H1 (cell line): ENCODE results near the gene SATB2. TPM values are rescaled to one million over a fixed set of nuclear protein-coding genes. Genes with fewer than 3 reads are reported as not detected.

Experiments used
- CTCF ChIA-PET: fragments of 300-600 bp; sonication (Branson Sonifier 250); formaldehyde crosslinking; loops from one replicate; lab custom pipeline; 2021; ENCODE audit not compliant: partially characterized antibody; lab: Charles Lee
- POLR2A ChIA-PET: fragments of 300-600 bp; sonication (Branson Sonifier 250); formaldehyde crosslinking; loops from one replicate; lab custom pipeline; 2021; ENCODE audit warnings: inconsistent platforms; ENCODE audit not compliant: partially characterized antibody; lab: Charles Lee
- DNase-seq, 2 experiments: peaks; one replicate each; pipeline versions ENCODE4 v3.0.0 to v3.0.0-alpha.2; 2010 to 2022; ENCODE audit warnings: low spot score in 2 of 2, low read depth in 1 of 2, mixed read lengths in 1 of 2
- FAIRE-seq: peaks from 2 replicates; lab custom pipeline; 2011; peaks lifted over from hg19 to GRCh38; lab: Jason Lieb, UNC
- H2AFZ ChIP-seq: 2 replicates; pipeline ENCODE4 v1.8.1; 2012; ENCODE audit warnings: low read length, inconsistent platforms
- H2AK5ac ChIP-seq: 2 replicates; pipeline ENCODE4 v1.6.1; 2013; ENCODE audit warnings: low read depth, low read length
- H2BK120ac ChIP-seq: replicated peaks from 2 replicates; pipeline ENCODE3; 2013; ENCODE audit warnings: low read depth, low read length, inconsistent platforms
- H2BK12ac ChIP-seq: 2 replicates; pipeline ENCODE4 v1.6.1; 2013; ENCODE audit warnings: low read depth, low read length
- H2BK15ac ChIP-seq: 2 replicates; pipeline ENCODE4 v1.6.1; 2013; ENCODE audit warnings: low read length
- H2BK20ac ChIP-seq: 2 replicates; pipeline ENCODE4 v1.6.1; 2013; ENCODE audit warnings: low read length
- H2BK5ac ChIP-seq: 2 replicates; pipeline ENCODE4 v1.6.1; 2013; ENCODE audit warnings: low read depth, low read length
- H3K14ac ChIP-seq: 2 replicates; pipeline ENCODE4 v1.6.1; 2013; ENCODE audit warnings: inconsistent platforms; ENCODE audit not compliant: insufficient read length
- H3K18ac ChIP-seq: 2 replicates; pipeline ENCODE4 v1.6.1; 2013; ENCODE audit warnings: low read length; ENCODE audit errors: extremely low read depth
- H3K23ac ChIP-seq: 2 replicates; pipeline ENCODE4 v1.6.1; 2013; ENCODE audit warnings: inconsistent platforms; ENCODE audit not compliant: insufficient read length
- H3K23me2 ChIP-seq: 2 replicates; pipeline ENCODE4 v1.6.1; 2013; ENCODE audit warnings: low read depth, low read length
- H3K27ac ChIP-seq: 2 replicates; pipeline ENCODE4 v1.6.1; 2011; ENCODE audit warnings: low read depth, low read length, inconsistent platforms
- H3K27me3 ChIP-seq, 4 experiments: replicated peaks in 1 of 4; 1 replicate in 1 of 4; 2 replicates in 3 of 4; pipeline versions ENCODE4 v1.6.1 to v1.8.1; 2011 to 2013; ENCODE audit warnings: low read length in 3 of 4, mild to moderate bottlenecking in 3 of 4, inconsistent platforms in 2 of 4, mixed read lengths in 2 of 4, moderate library complexity in 1 of 4; ENCODE audit not compliant: control insufficient read depth in 3 of 4, insufficient read depth in 3 of 4; ENCODE audit errors: extremely low read depth in 1 of 4
- H3K36me3 ChIP-seq, 4 experiments: 2 replicates each; pipeline versions ENCODE4 v1.6.1 to v1.8.1; 2011 to 2013; ENCODE audit warnings: mild to moderate bottlenecking in 4 of 4, low read length in 3 of 4, moderate library complexity in 2 of 4, control low read depth in 1 of 4, inconsistent platforms in 1 of 4; ENCODE audit not compliant: insufficient read depth in 4 of 4, control insufficient read depth in 2 of 4
- H3K4ac ChIP-seq: replicated peaks from 2 replicates; pipeline ENCODE3; 2013; ENCODE audit warnings: low read length, low read depth, mixed read lengths, inconsistent platforms; ENCODE audit not compliant: insufficient read length
- H3K4me1 ChIP-seq, 4 experiments: replicated peaks in 1 of 4; 1 replicate in 1 of 4; 2 replicates in 3 of 4; pipeline versions ENCODE4 v1.6.1 to v1.8.1; 2011 to 2013; ENCODE audit warnings: low read length in 3 of 4, inconsistent platforms in 2 of 4, mixed read lengths in 1 of 4; ENCODE audit not compliant: insufficient read depth in 4 of 4, control insufficient read depth in 3 of 4
- H3K4me2 ChIP-seq, 2 experiments: 2 replicates each; pipeline versions ENCODE4 v1.6.1 to v1.8.1; 2011 to 2013; ENCODE audit warnings: low read depth in 2 of 2, low read length in 2 of 2, control low read depth in 1 of 2, inconsistent platforms in 1 of 2, mild to moderate bottlenecking in 1 of 2; ENCODE audit not compliant: insufficient read depth in 1 of 2
- H3K4me3 ChIP-seq, 4 experiments: fragments of 200-600, 300-600 bp in 1 of 4; sonication (generic), shearing (Covaris generic), sonication (Bioruptor Twin) in 1 of 4; 2 replicates each; pipeline versions ENCODE4 v1.5.1 to v1.8.1; 2011 to 2016; ENCODE audit warnings: low read length in 4 of 4, low read depth in 3 of 4, control low read depth in 2 of 4, inconsistent platforms in 2 of 4, mild to moderate bottlenecking in 2 of 4, mixed read lengths in 1 of 4, moderate library complexity in 1 of 4; ENCODE audit not compliant: insufficient read depth in 2 of 4; ENCODE audit errors: extremely low read depth in 1 of 4
- H3K56ac ChIP-seq: replicated peaks from 2 replicates; pipeline ENCODE3; 2013; ENCODE audit warnings: low read depth, mild to moderate bottlenecking, mixed read lengths, low read length, inconsistent platforms; ENCODE audit not compliant: insufficient read length
- H3K79me1 ChIP-seq: 2 replicates; pipeline ENCODE4 v1.6.1; 2013; ENCODE audit warnings: low read depth, low read length, control low read depth
- H3K79me2 ChIP-seq, 2 experiments: 2 replicates each; pipeline versions ENCODE4 v1.6.1 to v1.8.1; 2012 to 2013; ENCODE audit warnings: low read length in 2 of 2, mild to moderate bottlenecking in 2 of 2, inconsistent platforms in 1 of 2; ENCODE audit not compliant: insufficient read depth in 2 of 2, control insufficient read depth in 1 of 2
- H3K9ac ChIP-seq, 4 experiments: replicated peaks in 1 of 4; 1 replicate in 1 of 4; 2 replicates in 3 of 4; pipeline versions ENCODE4 v1.6.1 to v1.8.1; 2011 to 2013; ENCODE audit warnings: low read depth in 3 of 4, low read length in 3 of 4, control low read depth in 2 of 4, mild to moderate bottlenecking in 2 of 4, moderate library complexity in 2 of 4, inconsistent platforms in 1 of 4; ENCODE audit errors: extremely low read depth in 1 of 4
- H3K9me3 ChIP-seq, 2 experiments: 2 replicates each; pipeline versions ENCODE4 v1.6.1 to v1.8.1; 2012 to 2013; ENCODE audit warnings: mild to moderate bottlenecking in 2 of 2, moderate library complexity in 2 of 2, control low read depth in 1 of 2, inconsistent platforms in 1 of 2, low read depth in 1 of 2, low read length in 1 of 2, mixed read lengths in 1 of 2; ENCODE audit not compliant: insufficient read depth in 2 of 2
- H4K20me1 ChIP-seq, 2 experiments: replicated peaks in 1 of 2; 2 replicates each; pipeline versions ENCODE3 to v1.8.1; 2011 to 2013; ENCODE audit warnings: inconsistent platforms in 2 of 2, low read length in 2 of 2, mild to moderate bottlenecking in 1 of 2; ENCODE audit not compliant: insufficient read depth in 2 of 2, control insufficient read depth in 1 of 2
- H4K5ac ChIP-seq: 2 replicates; pipeline ENCODE4 v1.6.1; 2013; ENCODE audit warnings: low read length, low read depth, mixed read lengths, inconsistent platforms; ENCODE audit not compliant: insufficient read length
- H4K8ac ChIP-seq: 2 replicates; pipeline ENCODE4 v1.8.0; 2013; ENCODE audit warnings: mild to moderate bottlenecking, moderate library complexity, low read length, inconsistent platforms; ENCODE audit not compliant: insufficient read depth; ENCODE audit errors: extremely low read depth
- H4K91ac ChIP-seq: replicated peaks from 2 replicates; pipeline ENCODE3; 2013; ENCODE audit warnings: low read length, mixed read lengths, inconsistent platforms; ENCODE audit not compliant: insufficient read length
- ASH2L ChIP-seq: fragments of 200-600, 300-600 bp; sonication (generic); IDR thresholded peaks from one replicate; pipeline ENCODE4 v1.7.1; 2017; ENCODE audit warnings: low read length
- EZH2 ChIP-seq: fragments of 200-600 bp; sonication (generic); IDR thresholded peaks from 2 replicates; pipeline ENCODE4 v1.7.1; 2012; ENCODE audit warnings: low read depth, mild to moderate bottlenecking, moderate library complexity, low read length, inconsistent platforms; ENCODE audit not compliant: severe bottlenecking
- FOSL1 ChIP-seq: IDR thresholded peaks from 2 replicates; pipeline ENCODE4 v1.6.1; 2011; ENCODE audit warnings: mild to moderate bottlenecking, low read depth, low read length, moderate library complexity; ENCODE audit not compliant: insufficient read depth
- POLR2A ChIP-seq, 2 experiments: IDR thresholded peaks; 1 replicate in 1 of 2; 2 replicates in 1 of 2; pipeline ENCODE4 v1.6.1; 2011; ENCODE audit warnings: low read depth in 2 of 2, low read length in 2 of 2, mild to moderate bottlenecking in 2 of 2; ENCODE audit errors: control extremely low read depth in 1 of 2
- SRF ChIP-seq: IDR thresholded peaks from 2 replicates; pipeline ENCODE4 v1.6.1; 2011; ENCODE audit warnings: mild to moderate bottlenecking, low read depth, low read length, moderate library complexity
- TBP ChIP-seq: IDR thresholded peaks from 2 replicates; pipeline ENCODE4 v1.6.1; 2011; ENCODE audit warnings: low read depth, low read length, improper control_type of control experiment
- YY1 ChIP-seq: IDR thresholded peaks from 2 replicates; pipeline ENCODE4 v1.6.1; 2011; ENCODE audit warnings: low read depth, mild to moderate bottlenecking, low read length
- WGBS, 2 experiments: shearing (Covaris generic) in 1 of 2; methylation state at CpG; one replicate each; pipeline versions ENCODE4 v1.1.6 to v1.1.7; 2013 to 2015; ENCODE audit warnings: low lambda C conversion rate in 2 of 2, mixed read lengths in 2 of 2, inconsistent platforms in 1 of 2, low coverage in 1 of 2, missing lambda C conversion rate in 1 of 2; ENCODE audit not compliant: insufficient replicate concordance in 2 of 2, insufficient coverage in 1 of 2, insufficient read length in 1 of 2; ENCODE audit errors: extremely low coverage in 1 of 2, missing lambda C conversion rate in 1 of 2; 5-methylcytosine and 5-hydroxymethylcytosine counted together
- polyA plus RNA-seq, 7 experiments: library from polyadenylated mRNA; depleted of rRNA in 3 of 7; stranded (reverse) in 5 of 7; unstranded in 2 of 7; fragments of >200 nt in 5 of 7; fragments of 200-250 nt in 2 of 7; gene quantifications; 1 replicate in 5 of 7; 2 replicates in 1 of 7; 4 replicates in 1 of 7; pipeline versions ENCODE4 v1.2.1 to v1.2.3, GENCODE V29; 2011 to 2013; ENCODE audit warnings: missing spikeins in 2 of 7, mixed read lengths in 2 of 7
- total RNA-seq: library from RNA; stranded (reverse); fragmentation: NEBNext Ultra II Directional; extraction: Animal tissue kit (Norgen Biotek cat#: 25700); gene quantifications from 2 replicates; pipeline ENCODE4 v1.2.1, GENCODE V29; 2021
- TF ChIP-seq, protein P1 (sequence below): IDR thresholded peaks from 2 replicates; pipeline ENCODE4 v1.6.1; 2011; ENCODE audit warnings: low read depth, mild to moderate bottlenecking, low read length; ENCODE audit not compliant: insufficient read depth

Gene SATB2
- total and polyA plus RNA-seq, 2 of the 8 experiments (the other 6 are each of a cell fraction or from before 2014, with no cell fraction given) = 1.3 to 5.7 TPM

- Histone ChIP-seq H3K79me1 (no peaks in the 10 kb centered on the region), H4K91ac (no peak overlapping the region), H3K4me3 (no peak overlapping the region), H2AK5ac (no peak overlapping the region), H3K56ac (no peak overlapping the region), H2BK15ac (no peak overlapping the region), H3K18ac (no peak overlapping the region), H2BK20ac (no peak overlapping the region), H2BK120ac (no peak overlapping the region), H3K79me2 (no peaks in the 10 kb centered on the region), H2BK5ac (no peak overlapping the region), H3K27ac (no peak overlapping the region), H3K4me2 (no peak overlapping the region), H4K8ac (no peak overlapping the region), H2BK12ac (no peak overlapping the region), H3K9ac (no peak overlapping the region), H3K23ac (no peak overlapping the region), H3K4me1 (0 out of 7 replicates have a peak, but pooled peaks cover 0 to 2% (median 0%) of the 10 kb centered on the region in 4 experiments), H3K23me2 (no peaks in the 10 kb centered on the region), H3K14ac (no peak overlapping the region), H3K27me3 (no peaks in the 10 kb centered on the region), H4K20me1 (no peaks in the 10 kb centered on the region)
- FAIRE-seq (no peak), DNase-seq (no peak)
- CTCF ChIA-PET = interaction anchor here (0.6 to 14.8 kb wide), 5 partner anchors 11 to 966 kb away, joined by 3 to 298 read pairs (median 5); no protein-coding TSS in a partner anchor
- 92% methylated on average over 5 of the region's 5 CpGs; no CpG with 5 or more reads in 1 of the 2 experiments for WGBS, 2 experiments
- no peak for TF ChIP-seq FOSL1
- no peak for TF ChIP-seq YY1
- TF ChIP-seq SRF = no peak
- TF ChIP-seq, protein P1, sequence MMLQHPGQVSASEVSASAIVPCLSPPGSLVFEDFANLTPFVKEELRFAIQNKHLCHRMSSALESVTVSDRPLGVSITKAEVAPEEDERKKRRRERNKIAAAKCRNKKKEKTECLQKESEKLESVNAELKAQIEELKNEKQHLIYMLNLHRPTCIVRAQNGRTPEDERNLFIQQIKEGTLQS = no peak
- TF ChIP-seq EZH2 = no peak
- no peak for TF ChIP-seq TBP
- TF ChIP-seq ASH2L = no peak
- TF ChIP-seq POLR2A (IDR thresholded peaks at IDR 0.05; ENCODE audit: control extremely low read depth in 1 of 2, low read depth in 2 of 2, low read length in 2 of 2) = no peak
- TF ChIP-seq, all 59 proteins: peak for 0
- Histone ChIP-seq H3K4ac (no peak overlapping the region), H3K9me3 (no peaks in the 10 kb centered on the region), H3K36me3 (no peaks in the 10 kb centered on the region), H2AFZ (no peak overlapping the region), H4K5ac (no peak overlapping the region)
- POLR2A ChIA-PET = no interaction called here
Measured at GRCh38 chr2:199490049-199490448, 32.3 kb upstream of the SATB2 start.
